ENCODE results near the gene DGCR2.

DNA sequence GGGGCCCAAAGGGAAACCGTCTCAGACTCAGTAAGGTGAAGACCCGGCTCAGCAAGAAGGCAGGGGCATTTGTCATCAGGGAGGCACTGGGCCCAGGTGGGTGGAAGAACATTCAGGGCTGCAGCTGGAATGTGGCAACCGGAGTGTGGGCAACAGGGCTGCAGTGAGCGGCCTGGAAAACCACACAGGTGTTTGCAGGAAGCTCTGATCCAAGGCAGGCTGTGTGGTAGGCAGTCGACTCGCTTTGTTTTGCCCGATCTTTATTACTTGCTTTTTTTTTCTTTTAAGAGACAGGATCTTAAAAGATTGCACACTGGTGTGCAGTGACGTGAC lies 82.8 kb downstream of the DGCR2 start:
- TF ChIP-seq, protein P1, sequence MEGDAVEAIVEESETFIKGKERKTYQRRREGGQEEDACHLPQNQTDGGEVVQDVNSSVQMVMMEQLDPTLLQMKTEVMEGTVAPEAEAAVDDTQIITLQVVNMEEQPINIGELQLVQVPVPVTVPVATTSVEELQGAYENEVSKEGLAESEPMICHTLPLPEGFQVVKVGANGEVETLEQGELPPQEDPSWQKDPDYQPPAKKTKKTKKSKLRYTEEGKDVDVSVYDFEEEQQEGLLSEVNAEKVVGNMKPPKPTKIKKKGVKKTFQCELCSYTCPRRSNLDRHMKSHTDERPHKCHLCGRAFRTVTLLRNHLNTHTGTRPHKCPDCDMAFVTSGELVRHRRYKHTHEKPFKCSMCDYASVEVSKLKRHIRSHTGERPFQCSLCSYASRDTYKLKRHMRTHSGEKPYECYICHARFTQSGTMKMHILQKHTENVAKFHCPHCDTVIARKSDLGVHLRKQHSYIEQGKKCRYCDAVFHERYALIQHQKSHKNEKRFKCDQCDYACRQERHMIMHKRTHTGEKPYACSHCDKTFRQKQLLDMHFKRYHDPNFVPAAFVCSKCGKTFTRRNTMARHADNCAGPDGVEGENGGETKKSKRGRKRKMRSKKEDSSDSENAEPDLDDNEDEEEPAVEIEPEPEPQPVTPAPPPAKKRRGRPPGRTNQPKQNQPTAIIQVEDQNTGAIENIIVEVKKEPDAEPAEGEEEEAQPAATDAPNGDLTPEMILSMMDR (IDR thresholded peaks at IDR 0.05; ENCODE audit: low read depth, low read length), result no peak
- TF ChIP-seq EZH2phosphoT487 (IDR thresholded peaks at IDR 0.05; ENCODE audit: low read depth), result no peak

Data from OCI-LY3 (cell line).